ENCODE data around the gene LINGO3. TPM values are rescaled to one million over a fixed set of nuclear protein-coding genes. Genes with fewer than 3 reads are reported as not detected.

The LINGO3 gene
- total and polyA plus RNA-seq, 5 donors = not detected

- DNase-seq (peak; percentile 98 to 100 (median 99)), ATAC-seq (peak; percentile 90 to 91)
- Histone ChIP-seq H3K27ac (ENCODE audit: low read length) (peak overlapping the region; percentile 96), H3K27me3 (ENCODE audit: control insufficient read depth, insufficient read depth) (no peaks in the 10 kb centered on the region), H3K9me3 (ENCODE audit: control insufficient read depth, low read length) (no peaks in the 10 kb centered on the region), H3K4me1 (ENCODE audit: control insufficient read depth, insufficient read depth, low read length) (no peaks in the 10 kb centered on the region), H3K4me3 (ENCODE audit: low read length) (peak overlapping the region; percentile 83)
- WGBS = under 1% methylated on average over 103 of the region's 103 CpGs
- intact Hi-C loops (cut with DNase I) = loop anchor here in 3 of 4 donors (5.0 kb wide), 3 partner anchors 32 to 112 kb away; partner anchors contain the start of genes PLEKHJ1 (in 3 of the 3) and SF3A2 (in 3 of the 3)
These were observed 38.5 kb downstream of the LINGO3 start for GRCh38 chr19:2269244-2270156.

GRCh38 chr19:2268861-2269243 is 39.1 kb downstream of the LINGO3 start:
- intact Hi-C loops (cut with DNase I) = no loop called here
- H3K4me3 ChIP-seq (ENCODE audit: low read length) = peak overlapping the region; percentile 51
- DNase-seq = no peak
- no peaks in the 10 kb centered on the region for H3K4me1 ChIP-seq (ENCODE audit: control insufficient read depth, insufficient read depth, low read length)
- H3K9me3 ChIP-seq (ENCODE audit: control insufficient read depth, low read length) = no peaks in the 10 kb centered on the region
- no peak for ATAC-seq
- WGBS = 2% methylated on average over 19 of the region's 19 CpGs
- H3K27ac ChIP-seq (ENCODE audit: low read length) = peak overlapping the region; percentile 6
- H3K27me3 ChIP-seq (ENCODE audit: control insufficient read depth, insufficient read depth) = no peaks in the 10 kb centered on the region

GRCh38 chr19:2268480-2268830 is 39.5 kb downstream of the LINGO3 start:
- Histone ChIP-seq H3K9me3 (ENCODE audit: control insufficient read depth, low read length) (no peaks in the 10 kb centered on the region), H3K4me3 (ENCODE audit: low read length) (no peak overlapping the region), H3K27ac (ENCODE audit: low read length) (no peak overlapping the region), H3K4me1 (ENCODE audit: control insufficient read depth, insufficient read depth, low read length) (no peaks in the 10 kb centered on the region), H3K27me3 (ENCODE audit: control insufficient read depth, insufficient read depth) (no peaks in the 10 kb centered on the region)
- intact Hi-C loops (cut with DNase I) = no loop called here
- ATAC-seq (no peak), DNase-seq (no peak)
- WGBS = 88% methylated on average over 4 of the region's 4 CpGs

- Histone ChIP-seq H3K9me3 (ENCODE audit: control insufficient read depth, low read length) (no peaks in the 10 kb centered on the region), H3K4me3 (ENCODE audit: low read length) (no peak overlapping the region), H3K27me3 (ENCODE audit: control insufficient read depth, insufficient read depth) (no peaks in the 10 kb centered on the region), H3K27ac (ENCODE audit: low read length) (peak overlapping the region; percentile 40), H3K4me1 (ENCODE audit: control insufficient read depth, insufficient read depth, low read length) (no peaks in the 10 kb centered on the region)
- peak; percentile 89 to 96 (median 95) for DNase-seq
- 45% methylated on average over 18 of the region's 18 CpGs for WGBS
- peak; percentile 17 for ATAC-seq
- intact Hi-C loops (cut with DNase I) = no loop called here
These were observed 41.6 kb downstream of the LINGO3 start for GRCh38 chr19:2266183-2266993.

- Histone ChIP-seq H3K4me1 (ENCODE audit: control insufficient read depth, insufficient read depth, low read length) (no peaks in the 10 kb centered on the region), H3K27ac (ENCODE audit: low read length) (no peak overlapping the region), H3K9me3 (ENCODE audit: control insufficient read depth, low read length) (no peaks in the 10 kb centered on the region), H3K4me3 (ENCODE audit: low read length) (no peak overlapping the region), H3K27me3 (ENCODE audit: control insufficient read depth, insufficient read depth) (no peaks in the 10 kb centered on the region)
- DNase-seq (peak in 2 of 3 donors; percentile 65 to 77), ATAC-seq (no peak)
- intact Hi-C loops (cut with DNase I) = no loop called here
- 67% methylated on average over 7 of the region's 7 CpGs for WGBS
These were observed 46.3 kb downstream of the LINGO3 start for GRCh38 chr19:2261438-2262172.

- no peaks in the 10 kb centered on the region for H3K9me3 ChIP-seq (ENCODE audit: control insufficient read depth, low read length)
- DNase-seq (no peak), ATAC-seq (no peak)
- H3K4me1 ChIP-seq (ENCODE audit: control insufficient read depth, insufficient read depth, low read length) = no peaks in the 10 kb centered on the region
- no peak overlapping the region for H3K27ac ChIP-seq (ENCODE audit: low read length)
- intact Hi-C loops (cut with DNase I) = no loop called here
- H3K27me3 ChIP-seq (ENCODE audit: control insufficient read depth, insufficient read depth) = no peaks in the 10 kb centered on the region
- whole genome bisulfite sequencing = 75% methylated on average over 11 of the region's 11 CpGs
- no peak overlapping the region for H3K4me3 ChIP-seq (ENCODE audit: low read length)
These were observed 47.6 kb downstream of the LINGO3 start for GRCh38 chr19:2260341-2260805.

- intact Hi-C loops (cut with DNase I) = no loop called here
- DNase-seq (peak in 1 of 3 donors; percentile 32), ATAC-seq (no peak)
- Histone ChIP-seq H3K4me1 (ENCODE audit: control insufficient read depth, insufficient read depth, low read length) (no peaks in the 10 kb centered on the region), H3K27ac (ENCODE audit: low read length) (no peak overlapping the region), H3K4me3 (ENCODE audit: low read length) (no peak overlapping the region), H3K27me3 (ENCODE audit: control insufficient read depth, insufficient read depth) (no peaks in the 10 kb centered on the region), H3K9me3 (ENCODE audit: control insufficient read depth, low read length) (no peaks in the 10 kb centered on the region)
- WGBS = 89% methylated on average over 5 of the region's 5 CpGs
These were observed 48.6 kb downstream of the LINGO3 start for GRCh38 chr19:2259336-2259735.

Other genes starting within 250 kb of the LINGO3 start
- 10 to 100 TPM; 20.9 to 27.0 (median 21.8) TPM for gene MOB3A, start 211.8 kb downstream of the LINGO3 start, total RNA-seq
- gene MOB3A, start 211.8 kb downstream of the LINGO3 start, polyA plus RNA-seq = 9.5 TPM
- 1 to 10 TPM; 1.1 to 3.3 (median 2.3) TPM for gene IZUMO4, start 211.2 kb downstream of the LINGO3 start, total RNA-seq
- gene IZUMO4, start 211.2 kb downstream of the LINGO3 start, polyA plus RNA-seq = 2.7 TPM
- gene AP3D1, start 156.6 kb downstream of the LINGO3 start, total RNA-seq = 100 to 1,000 TPM in 2 of 4 donors, 10 to 100 TPM in 2; 82.7 to 145 (median 92.9) TPM
- gene AP3D1, start 156.6 kb downstream of the LINGO3 start, polyA plus RNA-seq = 87.3 TPM
- 10 to 100 TPM; 12.3 to 17.1 (median 13.4) TPM for gene DOT1L, start 144.2 kb downstream of the LINGO3 start, total RNA-seq
- 6.0 TPM for gene DOT1L, start 144.2 kb downstream of the LINGO3 start, polyA plus RNA-seq
- 10 to 100 TPM; 39.9 to 51.8 (median 45.8) TPM for gene PLEKHJ1, start 71.8 kb downstream of the LINGO3 start, total RNA-seq
- 65.2 TPM for gene PLEKHJ1, start 71.8 kb downstream of the LINGO3 start, polyA plus RNA-seq
- gene SF3A2, start 71.3 kb downstream of the LINGO3 start, total RNA-seq = 10 to 100 TPM; 30.0 to 34.9 (median 33.1) TPM
- 26.4 TPM for gene SF3A2, start 71.3 kb downstream of the LINGO3 start, polyA plus RNA-seq
- gene AMH, start 58.8 kb downstream of the LINGO3 start, total RNA-seq = 1 to 10 TPM in 2 of 4 donors, under 1 TPM in 2; 0.31 to 1.6 (median 1.1) TPM
- gene AMH, start 58.8 kb downstream of the LINGO3 start, polyA plus RNA-seq = 0.36 TPM
- not detected for gene JSRP1, start 51.7 kb downstream of the LINGO3 start, total RNA-seq
- 0.75 TPM for gene JSRP1, start 51.7 kb downstream of the LINGO3 start, polyA plus RNA-seq
- 1 to 10 TPM; 1.0 to 3.1 (median 1.7) TPM for gene PEAK3, start 26.0 kb downstream of the LINGO3 start, total RNA-seq
- 0.84 TPM for gene PEAK3, start 26.0 kb downstream of the LINGO3 start, polyA plus RNA-seq
- 10 to 100 TPM; 33.0 to 49.9 (median 41.4) TPM for gene LSM7, start 20.4 kb upstream of the LINGO3 start, total RNA-seq
- 123 TPM for gene LSM7, start 20.4 kb upstream of the LINGO3 start, polyA plus RNA-seq
- 10 to 100 TPM; 27.1 to 40.2 (median 31.8) TPM for gene SPPL2B, start 20.5 kb upstream of the LINGO3 start, total RNA-seq
- 28.1 TPM for gene SPPL2B, start 20.5 kb upstream of the LINGO3 start, polyA plus RNA-seq
- gene TMPRSS9, start 52.1 kb upstream of the LINGO3 start, total RNA-seq = under 1 TPM in 2 of 4 donors, not detected in 2; 0.09 to 0.12 TPM
- not detected for gene TMPRSS9, start 52.1 kb upstream of the LINGO3 start, polyA plus RNA-seq
- 10 to 100 TPM; 73.9 to 91.2 (median 81.2) TPM for gene TIMM13, start 119.4 kb upstream of the LINGO3 start, total RNA-seq
- 69.6 TPM for gene TIMM13, start 119.4 kb upstream of the LINGO3 start, polyA plus RNA-seq
- 10 to 100 TPM in 3 of 4 donors, 1 to 10 TPM in 1; 9.6 to 21.6 (median 14.9) TPM for gene LMNB2, start 148.8 kb upstream of the LINGO3 start, total RNA-seq
- gene LMNB2, start 148.8 kb upstream of the LINGO3 start, polyA plus RNA-seq = 12.1 TPM
- 100 to 1,000 TPM in 2 of 4 donors, 10 to 100 TPM in 2; 52.4 to 205 (median 78.9) TPM for gene GADD45B, start 168.0 kb upstream of the LINGO3 start, total RNA-seq
- 195 TPM for gene GADD45B, start 168.0 kb upstream of the LINGO3 start, polyA plus RNA-seq

Measured in right cardiac atrium (tissue), 5 donors.